Measurements from ENCODE around the gene MESP2. TPM values are rescaled to one million over a fixed set of nuclear protein-coding genes. Genes with fewer than 3 reads are reported as not detected.

Gene MESP2
- total and polyA plus RNA-seq, 9 of the 15 experiments (the other 6 are each of a cell fraction or from before 2014, with no cell fraction given) = 0.08 to 0.82 (median 0.37) TPM

DNA sequence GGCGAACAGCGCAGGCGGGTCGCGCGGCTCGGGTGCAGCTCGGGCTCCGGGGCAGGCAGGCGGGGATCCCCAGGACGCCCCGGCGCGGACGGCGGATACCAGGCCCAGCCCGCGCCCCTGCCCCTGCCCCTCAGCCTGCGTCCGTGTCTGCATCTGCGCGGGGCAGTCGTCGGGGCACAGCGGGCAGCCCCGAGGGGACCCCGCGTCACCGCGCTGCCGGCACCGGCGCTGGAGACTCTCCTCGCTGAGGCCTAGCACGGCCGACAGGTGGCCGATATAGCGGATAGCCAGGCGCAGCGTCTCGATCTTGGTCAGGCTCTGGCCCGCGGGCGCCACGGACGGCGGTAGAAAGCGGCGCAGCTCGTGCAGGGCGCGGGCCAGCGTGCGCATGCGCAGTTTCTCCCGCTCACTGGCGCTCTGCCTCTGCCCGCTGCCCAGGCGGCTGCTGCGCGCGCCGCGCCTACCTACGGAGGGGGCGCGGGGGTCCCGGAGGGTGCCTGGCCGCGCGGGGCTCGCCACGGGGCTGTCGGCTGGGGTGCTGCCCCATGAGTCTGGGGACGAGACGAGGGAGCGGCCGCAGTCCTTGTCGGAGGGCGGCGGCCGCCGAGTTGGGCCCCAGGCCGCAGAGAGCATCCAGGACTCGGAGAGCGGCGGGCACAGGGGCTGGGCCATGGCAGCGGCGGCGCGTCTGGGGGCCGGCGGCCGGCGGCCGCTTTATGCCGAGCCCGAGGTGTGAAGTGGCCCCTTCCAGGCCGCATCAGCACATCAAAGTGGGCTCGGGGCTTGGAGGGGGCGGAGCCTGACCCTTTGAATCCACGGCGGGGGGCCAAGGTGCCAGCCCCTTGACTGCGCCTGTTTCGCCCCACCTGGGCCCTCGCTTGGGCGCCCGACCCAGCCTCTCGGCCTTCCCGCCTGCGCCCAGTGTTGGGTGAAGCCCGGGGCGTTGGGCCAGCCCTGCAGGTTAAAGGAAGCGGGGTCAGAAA, 25.3 kb upstream of the MESP2 start, which contains the start of gene MESP1 (continued):
- peak; percentile 94 for TF ChIP-seq CTBP1 (IDR thresholded peaks at IDR 0.05; ENCODE audit: borderline replicate concordance)
- peak; percentile 85 for TF ChIP-seq MYC (IDR thresholded peaks at IDR 0.05; ENCODE audit: low read depth, low read length)
- no peak for TF ChIP-seq MYC (CRISPR knock-in tag; IDR thresholded peaks at IDR 0.05; ENCODE audit: borderline replicate concordance, low read depth)
- TF ChIP-seq, protein P1, sequence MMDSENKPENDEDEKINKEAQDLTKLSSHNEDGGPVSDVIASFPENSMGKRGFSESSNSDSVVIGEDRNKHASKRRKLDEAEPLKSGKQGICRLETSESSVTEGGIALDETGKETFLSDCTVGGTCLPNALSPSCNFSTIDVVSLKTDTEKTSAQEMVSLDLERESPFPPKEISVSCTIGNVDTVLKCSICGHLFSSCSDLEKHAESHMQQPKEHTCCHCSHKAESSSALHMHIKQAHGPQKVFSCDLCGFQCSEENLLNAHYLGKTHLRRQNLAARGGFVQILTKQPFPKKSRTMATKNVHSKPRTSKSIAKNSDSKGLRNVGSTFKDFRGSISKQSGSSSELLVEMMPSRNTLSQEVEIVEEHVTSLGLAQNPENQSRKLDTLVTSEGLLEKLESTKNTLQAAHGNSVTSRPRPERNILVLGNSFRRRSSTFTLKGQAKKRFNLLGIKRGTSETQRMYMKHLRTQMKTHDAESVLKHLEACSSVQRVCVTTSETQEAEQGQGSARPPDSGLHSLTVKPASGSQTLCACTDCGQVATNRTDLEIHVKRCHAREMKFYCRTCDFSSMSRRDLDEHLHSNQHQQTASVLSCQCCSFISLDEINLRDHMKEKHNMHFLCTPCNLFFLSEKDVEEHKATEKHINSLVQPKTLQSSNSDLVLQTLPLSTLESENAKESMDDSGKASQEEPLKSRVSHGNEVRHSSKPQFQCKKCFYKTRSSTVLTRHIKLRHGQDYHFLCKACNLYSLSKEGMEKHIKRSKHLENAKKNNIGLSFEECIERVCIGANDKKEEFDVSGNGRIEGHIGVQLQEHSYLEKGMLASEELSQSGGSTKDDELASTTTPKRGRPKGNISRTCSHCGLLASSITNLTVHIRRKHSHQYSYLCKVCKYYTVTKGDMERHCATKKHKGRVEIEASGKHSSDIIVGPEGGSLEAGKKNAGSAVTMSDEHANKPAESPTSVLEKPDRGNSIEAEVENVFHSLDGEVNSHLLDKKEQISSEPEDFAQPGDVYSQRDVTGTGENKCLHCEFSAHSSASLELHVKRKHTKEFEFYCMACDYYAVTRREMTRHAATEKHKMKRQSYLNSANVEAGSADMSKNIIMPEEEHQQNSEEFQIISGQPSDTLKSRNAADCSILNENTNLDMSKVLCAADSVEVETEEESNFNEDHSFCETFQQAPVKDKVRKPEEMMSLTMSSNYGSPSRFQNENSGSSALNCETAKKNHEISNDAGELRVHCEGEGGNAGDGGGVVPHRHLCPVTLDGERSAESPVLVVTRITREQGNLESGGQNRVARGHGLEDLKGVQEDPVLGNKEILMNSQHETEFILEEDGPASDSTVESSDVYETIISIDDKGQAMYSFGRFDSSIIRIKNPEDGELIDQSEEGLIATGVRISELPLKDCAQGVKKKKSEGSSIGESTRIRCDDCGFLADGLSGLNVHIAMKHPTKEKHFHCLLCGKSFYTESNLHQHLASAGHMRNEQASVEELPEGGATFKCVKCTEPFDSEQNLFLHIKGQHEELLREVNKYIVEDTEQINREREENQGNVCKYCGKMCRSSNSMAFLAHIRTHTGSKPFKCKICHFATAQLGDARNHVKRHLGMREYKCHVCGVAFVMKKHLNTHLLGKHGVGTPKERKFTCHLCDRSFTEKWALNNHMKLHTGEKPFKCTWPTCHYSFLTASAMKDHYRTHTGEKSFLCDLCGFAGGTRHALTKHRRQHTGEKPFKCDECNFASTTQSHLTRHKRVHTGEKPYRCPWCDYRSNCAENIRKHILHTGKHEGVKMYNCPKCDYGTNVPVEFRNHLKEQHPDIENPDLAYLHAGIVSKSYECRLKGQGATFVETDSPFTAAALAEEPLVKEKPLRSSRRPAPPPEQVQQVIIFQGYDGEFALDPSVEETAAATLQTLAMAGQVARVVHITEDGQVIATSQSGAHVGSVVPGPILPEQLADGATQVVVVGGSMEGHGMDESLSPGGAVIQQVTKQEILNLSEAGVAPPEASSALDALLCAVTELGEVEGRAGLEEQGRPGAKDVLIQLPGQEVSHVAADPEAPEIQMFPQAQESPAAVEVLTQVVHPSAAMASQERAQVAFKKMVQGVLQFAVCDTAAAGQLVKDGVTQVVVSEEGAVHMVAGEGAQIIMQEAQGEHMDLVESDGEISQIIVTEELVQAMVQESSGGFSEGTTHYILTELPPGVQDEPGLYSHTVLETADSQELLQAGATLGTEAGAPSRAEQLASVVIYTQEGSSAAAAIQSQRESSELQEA (IDR thresholded peaks at IDR 0.05; ENCODE audit: low read depth) = no peak
- peak; percentile 96 for TF ChIP-seq CTCFL (IDR thresholded peaks at IDR 0.05; ENCODE audit: borderline replicate concordance, insufficient read depth, low read depth, low read length, poor library complexity, severe bottlenecking)
- TF ChIP-seq SRSF9 (IDR thresholded peaks at IDR 0.05; ENCODE audit: borderline replicate concordance, low read depth, low read length) = no peak
- no peak for TF ChIP-seq COPS2 (conservative IDR thresholded peaks at IDR 0.05)
- TF ChIP-seq MBD2 (IDR thresholded peaks at IDR 0.05; ENCODE audit: borderline replicate concordance, low read depth) = 0 out of 2 replicates have a peak, but pooled peaks have one; percentile 25
- TF ChIP-seq ZNF436 (CRISPR knock-in tag; IDR thresholded peaks at IDR 0.05) = no peak
- TF ChIP-seq, protein P2, sequence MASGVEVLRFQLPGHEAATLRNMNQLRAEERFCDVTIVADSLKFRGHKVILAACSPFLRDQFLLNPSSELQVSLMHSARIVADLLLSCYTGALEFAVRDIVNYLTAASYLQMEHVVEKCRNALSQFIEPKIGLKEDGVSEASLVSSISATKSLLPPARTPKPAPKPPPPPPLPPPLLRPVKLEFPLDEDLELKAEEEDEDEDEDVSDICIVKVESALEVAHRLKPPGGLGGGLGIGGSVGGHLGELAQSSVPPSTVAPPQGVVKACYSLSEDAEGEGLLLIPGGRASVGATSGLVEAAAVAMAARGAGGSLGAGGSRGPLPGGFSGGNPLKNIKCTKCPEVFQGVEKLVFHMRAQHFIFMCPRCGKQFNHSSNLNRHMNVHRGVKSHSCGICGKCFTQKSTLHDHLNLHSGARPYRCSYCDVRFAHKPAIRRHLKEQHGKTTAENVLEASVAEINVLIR (CRISPR knock-in tag; IDR thresholded peaks at IDR 0.05) = no peak
- TF ChIP-seq U2AF2 (optimal IDR thresholded peaks at IDR 0.05; ENCODE audit: low read depth, low read length) = no peak
- TF ChIP-seq MIER1 (IDR thresholded peaks at IDR 0.05; ENCODE audit: low read depth) = no peak
- no peak for TF ChIP-seq ZNF197 (CRISPR knock-in tag; IDR thresholded peaks at IDR 0.05; ENCODE audit: low read depth)
- TF ChIP-seq FIP1L1 (IDR thresholded peaks at IDR 0.05; ENCODE audit: low read depth, low read length, poor library complexity, severe bottlenecking) = peak; percentile 71
- TF ChIP-seq NFIC (IDR thresholded peaks at IDR 0.05) = peak; percentile 15; the same call in 1 of the 2 replicates
